ENCODE results near the gene CPZ. TPM values are rescaled to one million over a fixed set of nuclear protein-coding genes. Genes with fewer than 3 reads are reported as not detected.

The CPZ gene
- total and polyA plus RNA-seq, 10 of the 15 experiments (the other 5 are each of a cell fraction or from before 2014, with no cell fraction given): not detected

- ATAC-seq (peak; percentile 28; the same call in 2 of the 3 replicates), FAIRE-seq (no peak), DNase-seq (ENCODE audit: low read depth, low spot score) (no peak)
- no TSS peak for BruUV-seq (replicated peaks)
- H3K27ac ChIP-seq (ENCODE audit: control insufficient read depth, insufficient read depth): no peak overlapping the region
- ChIA-PET SMC1A (ENCODE audit: uncharacterized antibody, unreplicated experiment) (no interaction called here), CTCF (no interaction called here), POLR2A (no interaction called here), RAD21 (ENCODE audit: unreplicated experiment) (interaction anchor here (1.7 kb wide), 1 partner anchor 309 kb away, joined by 8 read pairs; no protein-coding TSS in a partner anchor)
- no peak overlapping the region for H3K4me2 ChIP-seq (ENCODE audit: control insufficient read depth, insufficient read depth)
- H3K9ac ChIP-seq (ENCODE audit: control insufficient read depth, insufficient read depth, low read length): no peak overlapping the region
- TF ChIP-seq RAD21 (IDR thresholded peaks at IDR 0.05; ENCODE audit: insufficient read depth, low read depth, low read length): no peak
- no peak for TF ChIP-seq SUZ12 (IDR thresholded peaks at IDR 0.05; ENCODE audit: unreplicated experiment)
- TF ChIP-seq ZBTB11 (CRISPR knock-in tag; IDR thresholded peaks at IDR 0.05): no peak
- TF ChIP-seq SREBF2 (IDR thresholded peaks at IDR 0.05; ENCODE audit: low read length): no peak
- TF ChIP-seq PML (IDR thresholded peaks at IDR 0.05; ENCODE audit: low read length): no peak
- TF ChIP-seq ZNF274 (IDR thresholded peaks at IDR 0.05; ENCODE audit: insufficient read depth, insufficient read length): no peak
- TF ChIP-seq ZZZ3 (IDR thresholded peaks at IDR 0.05; ENCODE audit: control insufficient read depth, insufficient read length, low read depth): no peak
- no peak for TF ChIP-seq IKZF2 (IDR thresholded peaks at IDR 0.05)
- TF ChIP-seq EZH2 (IDR thresholded peaks at IDR 0.05; ENCODE audit: borderline replicate concordance, control insufficient read depth, low read depth, low read length): no peak
- TF ChIP-seq, protein P1, sequence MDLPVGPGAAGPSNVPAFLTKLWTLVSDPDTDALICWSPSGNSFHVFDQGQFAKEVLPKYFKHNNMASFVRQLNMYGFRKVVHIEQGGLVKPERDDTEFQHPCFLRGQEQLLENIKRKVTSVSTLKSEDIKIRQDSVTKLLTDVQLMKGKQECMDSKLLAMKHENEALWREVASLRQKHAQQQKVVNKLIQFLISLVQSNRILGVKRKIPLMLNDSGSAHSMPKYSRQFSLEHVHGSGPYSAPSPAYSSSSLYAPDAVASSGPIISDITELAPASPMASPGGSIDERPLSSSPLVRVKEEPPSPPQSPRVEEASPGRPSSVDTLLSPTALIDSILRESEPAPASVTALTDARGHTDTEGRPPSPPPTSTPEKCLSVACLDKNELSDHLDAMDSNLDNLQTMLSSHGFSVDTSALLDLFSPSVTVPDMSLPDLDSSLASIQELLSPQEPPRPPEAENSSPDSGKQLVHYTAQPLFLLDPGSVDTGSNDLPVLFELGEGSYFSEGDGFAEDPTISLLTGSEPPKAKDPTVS (IDR thresholded peaks at IDR 0.05; ENCODE audit: low read depth, low read length): no peak
- TF ChIP-seq ETV6 (conservative IDR thresholded peaks at IDR 0.05 in 1 of 2, IDR thresholded peaks at IDR 0.05 in 1 of 2; ENCODE audit: borderline replicate concordance in 1 of 2, low read depth in 1 of 2): no peak
- 0 out of 2 replicates have a peak, but pooled peaks have one; percentile 20 for TF ChIP-seq ZNF24 (IDR thresholded peaks at IDR 0.05)
- no peak for TF ChIP-seq EGR1 (IDR thresholded peaks at IDR 0.05; ENCODE audit: borderline replicate concordance in 1 of 2, low read depth in 2 of 2, low read length in 2 of 2)
- 0 out of 2 replicates have a peak, but pooled peaks have one; percentile 29 for TF ChIP-seq TCF3 (IDR thresholded peaks at IDR 0.05; ENCODE audit: borderline replicate concordance, insufficient read depth, low read depth, low read length)
- no peak for TF ChIP-seq GABPA (IDR thresholded peaks at IDR 0.05; ENCODE audit: low read depth)
- TF ChIP-seq BMI1 (IDR thresholded peaks at IDR 0.05; ENCODE audit: borderline replicate concordance): no peak
- TF ChIP-seq LARP7 (IDR thresholded peaks at IDR 0.05): no peak
- peak; percentile 69 for TF ChIP-seq BCL3 (IDR thresholded peaks at IDR 0.05; ENCODE audit: borderline replicate concordance, insufficient read depth, low read depth, low read length, poor library complexity, severe bottlenecking)
- H3K27me3 ChIP-seq (replicated peaks in 1 of 2; ENCODE audit: control insufficient read depth in 2 of 2, insufficient read depth in 2 of 2, low read length in 1 of 2): no peaks in the 10 kb centered on the region
- no peaks in the 10 kb centered on the region for H3K36me3 ChIP-seq (ENCODE audit: control insufficient read depth in 2 of 2, insufficient read depth in 2 of 2, low read length in 1 of 2)
- H3K4me3 ChIP-seq: no peak overlapping the region
- no peaks in the 10 kb centered on the region for H4K20me1 ChIP-seq (ENCODE audit: control insufficient read depth, insufficient read depth)
- H2AFZ ChIP-seq (ENCODE audit: control insufficient read depth, low read depth, low read length): no peak overlapping the region
- H3K9me3 ChIP-seq (replicated peaks; ENCODE audit: control insufficient read depth, insufficient read depth, low read length): no peaks in the 10 kb centered on the region
- intact Hi-C loops (cut with micrococcal nuclease; ENCODE audit: unreplicated experiment) (no loop called here), in situ Hi-C loops (cut with MboI) (no loop called here)
- 0% methylated on average over 5 of the region's 5 CpGs for WGBS (ENCODE audit: insufficient coverage, insufficient replicate concordance, low lambda C conversion rate, missing lambda C conversion rate)
- no peaks in the 10 kb centered on the region for H3K79me2 ChIP-seq (ENCODE audit: control insufficient read depth, insufficient read depth, low read length)
- H3K4me1 ChIP-seq (ENCODE audit: control insufficient read depth, insufficient read depth, low read length): no peaks in the 10 kb centered on the region
These were observed 16.3 kb downstream of the CPZ start for GRCh38 chr4:8608714-8609391.

Measured in GM12878 (cell line).